HepG2 (cell line): Measurements from ENCODE around the gene PIGO. TPM values are rescaled to one million over a fixed set of nuclear protein-coding genes. Genes with fewer than 3 reads are reported as not detected.

ENCODE experiments used
- DNMT1 ChIP-seq: sonication (generic); formaldehyde crosslinking; IDR thresholded peaks from 2 replicates; pipeline ENCODE4 v1.5.1; 2020; ENCODE audit warnings: mild to moderate bottlenecking, missing genetic modification reagents
- ERF ChIP-seq: IDR thresholded peaks from 2 replicates; pipeline ENCODE4 v1.6.1; 2018; ENCODE audit warnings: missing biosample characterization, missing genetic modification reagents
- HNRNPL ChIP-seq: fragments of 200-400 bp; formaldehyde crosslinking; IDR thresholded peaks from 2 replicates; pipeline ENCODE4 v1.6.1; 2017; ENCODE audit warnings: mild to moderate bottlenecking, low read depth, low read length
- MED1 ChIP-seq: sonication (generic); formaldehyde crosslinking; IDR thresholded peaks from 2 replicates; pipeline ENCODE4 v1.4.0; 2020; ENCODE audit warnings: missing genetic modification reagents
- NFATC3 ChIP-seq: sonication (generic); formaldehyde crosslinking; IDR thresholded peaks from 2 replicates; pipeline ENCODE4 v1.5.1; 2020; ENCODE audit warnings: mild to moderate bottlenecking, missing genetic modification reagents
- NR2C2 ChIP-seq: sonication (generic); formaldehyde crosslinking; IDR thresholded peaks from 2 replicates; pipeline ENCODE4 v1.4.0; 2020; ENCODE audit warnings: missing genetic modification reagents, mild to moderate bottlenecking, moderate library complexity, borderline replicate concordance
- RELA ChIP-seq: sonication (generic); formaldehyde crosslinking; IDR thresholded peaks from 2 replicates; pipeline ENCODE4 v1.4.0; 2020; ENCODE audit warnings: missing genetic modification reagents
- ZKSCAN1 ChIP-seq: fragments of 150-350 bp; IDR thresholded peaks from 2 replicates; pipeline ENCODE4 v1.6.1; 2014; ENCODE audit warnings: low read length
- ZNF224 ChIP-seq: sonication (generic); formaldehyde crosslinking; IDR thresholded peaks from 2 replicates; pipeline ENCODE4 v1.5.0; 2020; ENCODE audit warnings: mild to moderate bottlenecking, missing genetic modification reagents
- ZNF251 ChIP-seq: sonication (generic); formaldehyde crosslinking; IDR thresholded peaks from 2 replicates; pipeline ENCODE4 v1.9.0; 2021; ENCODE audit warnings: mild to moderate bottlenecking, missing genetic modification reagents
- ZNF441 ChIP-seq: sonication (generic); formaldehyde crosslinking; IDR thresholded peaks from 2 replicates; pipeline ENCODE4 v1.7.0; 2021; ENCODE audit warnings: missing genetic modification reagents, borderline replicate concordance
- ZNF570 ChIP-seq: sonication (generic); formaldehyde crosslinking; IDR thresholded peaks from 2 replicates; pipeline ENCODE4 v1.4.0; 2020; ENCODE audit warnings: mild to moderate bottlenecking, missing genetic modification reagents, borderline replicate concordance
- polyA plus RNA-seq, 8 experiments: library from polyadenylated mRNA; depleted of rRNA in 3 of 8; stranded (reverse) in 7 of 8; unstranded in 1 of 8; fragments of >200 nt; fragmentation: Illumina TruSeq in 4 of 8; extraction: Trizol in 4 of 8; gene quantifications; 2 replicates each; pipeline versions ENCODE4 v1.2.1 to v1.2.3, GENCODE V29; 2011 to 2016; ENCODE audit warnings: low read depth in 4 of 8, missing spikeins in 1 of 8, mixed read lengths in 1 of 8; ENCODE audit not compliant: insufficient read depth in 1 of 8
- total RNA-seq, 5 experiments: library from RNA; depleted of rRNA; stranded (reverse); fragments of >200 nt; fragmentation: Illumina TruSeq; extraction: Trizol; gene quantifications; 2 replicates each; pipeline ENCODE4 v1.2.3, GENCODE V29; 2016; ENCODE audit warnings: low read depth in 1 of 5
- TF ChIP-seq, protein P1 (sequence below): sonication (generic); formaldehyde crosslinking; IDR thresholded peaks from 2 replicates; pipeline ENCODE4 v1.4.0; 2020; ENCODE audit warnings: mild to moderate bottlenecking, missing genetic modification reagents, borderline replicate concordance
- TF ChIP-seq, protein P2 (sequence below): sonication (generic); formaldehyde crosslinking; IDR thresholded peaks from 2 replicates; pipeline ENCODE4 v1.5.0; 2020; ENCODE audit warnings: missing genetic modification reagents
- TF ChIP-seq, protein P3 (sequence below): sonication (generic); formaldehyde crosslinking; IDR thresholded peaks from 2 replicates; pipeline ENCODE4 v1.4.0; 2020; ENCODE audit warnings: missing genetic modification reagents, borderline replicate concordance
- TF ChIP-seq, protein P4 (sequence below): sonication (generic); formaldehyde crosslinking; IDR thresholded peaks from 2 replicates; pipeline ENCODE4 v1.8.1; 2023; ENCODE audit warnings: missing genetic modification reagents, inconsistent platforms, borderline replicate concordance
- TF ChIP-seq, protein P5 (sequence below): sonication (generic); formaldehyde crosslinking; IDR thresholded peaks from 2 replicates; pipeline ENCODE4 v1.4.0; 2020; ENCODE audit warnings: missing genetic modification reagents

PIGO gene
- total and polyA plus RNA-seq, 2 of the 13 experiments (the other 11 are each of a cell fraction or from before 2014, with no cell fraction given) = 20.5 to 26.2 TPM

DNA sequence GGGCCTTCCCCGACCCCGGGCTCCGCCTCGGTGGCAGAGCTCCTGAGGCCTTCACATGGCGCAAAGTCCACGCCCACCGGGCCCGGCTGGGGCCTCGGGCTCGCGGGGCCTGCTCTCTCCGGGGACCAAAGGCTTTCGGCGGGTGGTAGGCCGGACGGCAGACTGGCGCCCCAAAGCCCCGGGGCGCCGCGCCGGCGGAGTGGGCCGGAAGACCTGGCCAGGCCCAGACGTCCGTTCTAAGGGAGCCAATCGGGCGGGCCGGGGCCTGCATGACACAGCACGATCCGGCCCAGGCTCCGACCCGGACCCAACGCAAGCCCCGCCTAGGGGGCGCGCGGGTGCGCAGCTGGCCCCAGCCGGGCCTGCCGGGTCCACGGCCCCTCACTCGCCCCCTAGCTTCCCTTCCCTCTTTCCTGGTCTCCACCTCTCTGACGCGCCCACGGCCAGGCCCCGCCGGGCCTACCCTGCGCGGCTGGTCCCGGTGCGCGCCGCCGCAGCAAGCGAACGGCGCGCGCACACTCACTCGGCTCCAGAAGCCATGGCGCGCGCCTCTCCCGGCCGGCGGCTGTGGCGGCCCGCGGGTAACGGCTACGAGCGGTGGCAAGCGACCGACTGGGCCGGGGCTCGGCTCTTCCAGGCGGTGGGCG, 24.5 kb downstream of the PIGO start (continued):
- TF ChIP-seq, protein P1, sequence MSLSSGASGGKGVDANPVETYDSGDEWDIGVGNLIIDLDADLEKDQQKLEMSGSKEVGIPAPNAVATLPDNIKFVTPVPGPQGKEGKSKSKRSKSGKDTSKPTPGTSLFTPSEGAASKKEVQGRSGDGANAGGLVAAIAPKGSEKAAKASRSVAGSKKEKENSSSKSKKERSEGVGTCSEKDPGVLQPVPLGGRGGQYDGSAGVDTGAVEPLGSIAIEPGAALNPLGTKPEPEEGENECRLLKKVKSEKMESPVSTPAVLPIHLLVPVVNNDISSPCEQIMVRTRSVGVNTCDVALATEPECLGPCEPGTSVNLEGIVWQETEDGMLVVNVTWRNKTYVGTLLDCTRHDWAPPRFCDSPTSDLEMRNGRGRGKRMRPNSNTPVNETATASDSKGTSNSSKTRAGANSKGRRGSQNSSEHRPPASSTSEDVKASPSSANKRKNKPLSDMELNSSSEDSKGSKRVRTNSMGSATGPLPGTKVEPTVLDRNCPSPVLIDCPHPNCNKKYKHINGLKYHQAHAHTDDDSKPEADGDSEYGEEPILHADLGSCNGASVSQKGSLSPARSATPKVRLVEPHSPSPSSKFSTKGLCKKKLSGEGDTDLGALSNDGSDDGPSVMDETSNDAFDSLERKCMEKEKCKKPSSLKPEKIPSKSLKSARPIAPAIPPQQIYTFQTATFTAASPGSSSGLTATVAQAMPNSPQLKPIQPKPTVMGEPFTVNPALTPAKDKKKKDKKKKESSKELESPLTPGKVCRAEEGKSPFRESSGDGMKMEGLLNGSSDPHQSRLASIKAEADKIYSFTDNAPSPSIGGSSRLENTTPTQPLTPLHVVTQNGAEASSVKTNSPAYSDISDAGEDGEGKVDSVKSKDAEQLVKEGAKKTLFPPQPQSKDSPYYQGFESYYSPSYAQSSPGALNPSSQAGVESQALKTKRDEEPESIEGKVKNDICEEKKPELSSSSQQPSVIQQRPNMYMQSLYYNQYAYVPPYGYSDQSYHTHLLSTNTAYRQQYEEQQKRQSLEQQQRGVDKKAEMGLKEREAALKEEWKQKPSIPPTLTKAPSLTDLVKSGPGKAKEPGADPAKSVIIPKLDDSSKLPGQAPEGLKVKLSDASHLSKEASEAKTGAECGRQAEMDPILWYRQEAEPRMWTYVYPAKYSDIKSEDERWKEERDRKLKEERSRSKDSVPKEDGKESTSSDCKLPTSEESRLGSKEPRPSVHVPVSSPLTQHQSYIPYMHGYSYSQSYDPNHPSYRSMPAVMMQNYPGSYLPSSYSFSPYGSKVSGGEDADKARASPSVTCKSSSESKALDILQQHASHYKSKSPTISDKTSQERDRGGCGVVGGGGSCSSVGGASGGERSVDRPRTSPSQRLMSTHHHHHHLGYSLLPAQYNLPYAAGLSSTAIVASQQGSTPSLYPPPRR (CRISPR knock-in tag) = peak; percentile 29; the same call in 1 of the 2 replicates
- TF ChIP-seq, protein P2, sequence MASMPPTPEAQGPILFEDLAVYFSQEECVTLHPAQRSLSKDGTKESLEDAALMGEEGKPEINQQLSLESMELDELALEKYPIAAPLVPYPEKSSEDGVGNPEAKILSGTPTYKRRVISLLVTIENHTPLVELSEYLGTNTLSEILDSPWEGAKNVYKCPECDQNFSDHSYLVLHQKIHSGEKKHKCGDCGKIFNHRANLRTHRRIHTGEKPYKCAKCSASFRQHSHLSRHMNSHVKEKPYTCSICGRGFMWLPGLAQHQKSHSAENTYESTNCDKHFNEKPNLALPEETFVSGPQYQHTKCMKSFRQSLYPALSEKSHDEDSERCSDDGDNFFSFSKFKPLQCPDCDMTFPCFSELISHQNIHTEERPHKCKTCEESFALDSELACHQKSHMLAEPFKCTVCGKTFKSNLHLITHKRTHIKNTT (CRISPR knock-in tag) = no peak
- TF ChIP-seq DNMT1 (CRISPR knock-in tag) = no peak
- no peak for TF ChIP-seq ZKSCAN1
- 0 out of 2 replicates have a peak, but pooled peaks have one; percentile 18 for TF ChIP-seq ZNF224
- TF ChIP-seq RELA (CRISPR knock-in tag) = no peak
- TF ChIP-seq, protein P3, sequence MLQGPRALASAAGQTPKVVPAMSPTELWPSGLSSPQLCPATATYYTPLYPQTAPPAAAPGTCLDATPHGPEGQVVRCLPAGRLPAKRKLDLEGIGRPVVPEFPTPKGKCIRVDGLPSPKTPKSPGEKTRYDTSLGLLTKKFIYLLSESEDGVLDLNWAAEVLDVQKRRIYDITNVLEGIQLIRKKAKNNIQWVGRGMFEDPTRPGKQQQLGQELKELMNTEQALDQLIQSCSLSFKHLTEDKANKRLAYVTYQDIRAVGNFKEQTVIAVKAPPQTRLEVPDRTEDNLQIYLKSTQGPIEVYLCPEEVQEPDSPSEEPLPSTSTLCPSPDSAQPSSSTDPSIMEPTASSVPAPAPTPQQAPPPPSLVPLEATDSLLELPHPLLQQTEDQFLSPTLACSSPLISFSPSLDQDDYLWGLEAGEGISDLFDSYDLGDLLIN = no peak
- TF ChIP-seq HNRNPL = 0 out of 2 replicates have a peak, but pooled peaks have one; percentile 16
- TF ChIP-seq MED1 (CRISPR knock-in tag) = peak; percentile 43
- TF ChIP-seq, protein P4, sequence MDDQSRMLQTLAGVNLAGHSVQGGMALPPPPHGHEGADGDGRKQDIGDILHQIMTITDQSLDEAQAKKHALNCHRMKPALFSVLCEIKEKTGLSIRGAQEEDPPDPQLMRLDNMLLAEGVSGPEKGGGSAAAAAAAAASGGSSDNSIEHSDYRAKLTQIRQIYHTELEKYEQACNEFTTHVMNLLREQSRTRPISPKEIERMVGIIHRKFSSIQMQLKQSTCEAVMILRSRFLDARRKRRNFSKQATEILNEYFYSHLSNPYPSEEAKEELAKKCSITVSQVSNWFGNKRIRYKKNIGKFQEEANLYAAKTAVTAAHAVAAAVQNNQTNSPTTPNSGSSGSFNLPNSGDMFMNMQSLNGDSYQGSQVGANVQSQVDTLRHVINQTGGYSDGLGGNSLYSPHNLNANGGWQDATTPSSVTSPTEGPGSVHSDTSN (CRISPR knock-in tag) = no peak
- TF ChIP-seq ERF = no peak; the same call in 1 of the 2 replicates
- no peak for TF ChIP-seq ZNF570 (CRISPR knock-in tag)
- TF ChIP-seq ZNF251 (CRISPR knock-in tag) = no peak
- no peak; the same call in 1 of the 2 replicates for TF ChIP-seq NR2C2 (CRISPR knock-in tag)
- TF ChIP-seq ZNF441 (CRISPR knock-in tag) = peak; percentile 50
- TF ChIP-seq NFATC3 (CRISPR knock-in tag) = no peak
- TF ChIP-seq, protein P5, sequence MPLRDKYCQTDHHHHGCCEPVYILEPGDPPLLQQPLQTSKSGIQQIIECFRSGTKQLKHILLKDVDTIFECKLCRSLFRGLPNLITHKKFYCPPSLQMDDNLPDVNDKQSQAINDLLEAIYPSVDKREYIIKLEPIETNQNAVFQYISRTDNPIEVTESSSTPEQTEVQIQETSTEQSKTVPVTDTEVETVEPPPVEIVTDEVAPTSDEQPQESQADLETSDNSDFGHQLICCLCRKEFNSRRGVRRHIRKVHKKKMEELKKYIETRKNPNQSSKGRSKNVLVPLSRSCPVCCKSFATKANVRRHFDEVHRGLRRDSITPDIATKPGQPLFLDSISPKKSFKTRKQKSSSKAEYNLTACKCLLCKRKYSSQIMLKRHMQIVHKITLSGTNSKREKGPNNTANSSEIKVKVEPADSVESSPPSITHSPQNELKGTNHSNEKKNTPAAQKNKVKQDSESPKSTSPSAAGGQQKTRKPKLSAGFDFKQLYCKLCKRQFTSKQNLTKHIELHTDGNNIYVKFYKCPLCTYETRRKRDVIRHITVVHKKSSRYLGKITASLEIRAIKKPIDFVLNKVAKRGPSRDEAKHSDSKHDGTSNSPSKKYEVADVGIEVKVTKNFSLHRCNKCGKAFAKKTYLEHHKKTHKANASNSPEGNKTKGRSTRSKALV (CRISPR knock-in tag) = no peak
